ENCODE results near the gene PSRC1. TPM values are rescaled to one million over a fixed set of nuclear protein-coding genes. Genes with fewer than 3 reads are reported as not detected.
A peak's percentile ranks its signal among the peaks of the same experiment; 100 is the strongest.

Gene PSRC1
- total and polyA plus RNA-seq, 12 donors = 0.34 to 2.9 (median 0.73) TPM

DNA sequence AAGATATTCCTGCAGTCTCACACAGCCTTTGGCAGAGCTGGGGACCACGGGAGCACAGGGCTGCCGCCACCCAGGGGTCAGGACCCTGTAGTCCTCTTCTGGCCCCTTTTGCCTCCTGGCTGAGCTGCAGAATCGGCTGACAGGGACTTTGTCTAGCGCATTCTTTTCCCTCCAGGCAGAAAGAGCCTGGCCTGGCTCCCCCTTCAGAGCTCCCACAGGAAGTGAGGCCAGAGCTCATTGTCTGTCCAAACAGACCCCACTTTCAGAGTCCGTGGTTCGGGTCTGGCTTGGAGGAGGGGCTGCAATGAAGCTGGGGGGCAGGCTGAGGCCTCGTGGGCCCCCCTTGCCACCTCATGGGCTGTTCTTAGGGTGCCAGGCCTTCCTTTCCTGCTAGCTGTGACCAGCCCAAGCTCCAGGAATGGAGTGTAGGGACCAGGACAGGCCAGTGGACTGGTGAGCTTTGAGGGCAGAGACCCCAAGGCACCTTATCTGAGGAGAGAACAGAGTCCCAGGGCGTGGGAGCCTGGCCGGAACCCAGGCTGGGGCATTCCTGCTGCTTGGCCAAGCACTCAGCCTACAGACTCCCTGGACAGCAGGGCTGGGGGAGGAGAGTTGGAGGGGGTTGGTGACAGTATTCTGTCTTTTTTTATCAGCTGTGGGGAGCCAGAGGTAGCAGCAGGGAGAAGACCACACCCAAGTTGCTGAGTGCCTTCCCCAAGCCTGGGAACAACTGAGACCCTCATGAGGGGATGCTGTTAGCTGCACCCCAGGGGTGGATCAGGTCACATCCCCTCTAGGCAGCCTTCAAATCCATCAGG, 28.9 kb downstream of the PSRC1 start:
- intact Hi-C loops (cut with DNase I) = no loop called here
- TF ChIP-seq, protein P1, sequence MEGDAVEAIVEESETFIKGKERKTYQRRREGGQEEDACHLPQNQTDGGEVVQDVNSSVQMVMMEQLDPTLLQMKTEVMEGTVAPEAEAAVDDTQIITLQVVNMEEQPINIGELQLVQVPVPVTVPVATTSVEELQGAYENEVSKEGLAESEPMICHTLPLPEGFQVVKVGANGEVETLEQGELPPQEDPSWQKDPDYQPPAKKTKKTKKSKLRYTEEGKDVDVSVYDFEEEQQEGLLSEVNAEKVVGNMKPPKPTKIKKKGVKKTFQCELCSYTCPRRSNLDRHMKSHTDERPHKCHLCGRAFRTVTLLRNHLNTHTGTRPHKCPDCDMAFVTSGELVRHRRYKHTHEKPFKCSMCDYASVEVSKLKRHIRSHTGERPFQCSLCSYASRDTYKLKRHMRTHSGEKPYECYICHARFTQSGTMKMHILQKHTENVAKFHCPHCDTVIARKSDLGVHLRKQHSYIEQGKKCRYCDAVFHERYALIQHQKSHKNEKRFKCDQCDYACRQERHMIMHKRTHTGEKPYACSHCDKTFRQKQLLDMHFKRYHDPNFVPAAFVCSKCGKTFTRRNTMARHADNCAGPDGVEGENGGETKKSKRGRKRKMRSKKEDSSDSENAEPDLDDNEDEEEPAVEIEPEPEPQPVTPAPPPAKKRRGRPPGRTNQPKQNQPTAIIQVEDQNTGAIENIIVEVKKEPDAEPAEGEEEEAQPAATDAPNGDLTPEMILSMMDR (IDR thresholded peaks at IDR 0.05) = no peak
- H3K4me3 ChIP-seq = no peak overlapping the region
- no peaks in the 10 kb centered on the region for H3K9me3 ChIP-seq
- peak overlapping the region in 9 of 10 donors; percentile 49 to 79 (median 70) for H3K27ac ChIP-seq
- H3K36me3 ChIP-seq = peaks cover 0 to 3% (median 0%) of the 10 kb centered on the region in 9 donors
- ATAC-seq = peak; percentile 2 to 57 (median 24)
- H3K4me1 ChIP-seq = peaks cover 10 to 33% (median 21%) of the 10 kb centered on the region in 9 donors
- 35 to 47% methylated on average over 9 of the region's 9 CpGs for WGBS, 2 donors
- DNase-seq = no peak
- H3K27me3 ChIP-seq = peaks cover 0 to 16% (median 0%) of the 10 kb centered on the region in 7 donors

DNA sequence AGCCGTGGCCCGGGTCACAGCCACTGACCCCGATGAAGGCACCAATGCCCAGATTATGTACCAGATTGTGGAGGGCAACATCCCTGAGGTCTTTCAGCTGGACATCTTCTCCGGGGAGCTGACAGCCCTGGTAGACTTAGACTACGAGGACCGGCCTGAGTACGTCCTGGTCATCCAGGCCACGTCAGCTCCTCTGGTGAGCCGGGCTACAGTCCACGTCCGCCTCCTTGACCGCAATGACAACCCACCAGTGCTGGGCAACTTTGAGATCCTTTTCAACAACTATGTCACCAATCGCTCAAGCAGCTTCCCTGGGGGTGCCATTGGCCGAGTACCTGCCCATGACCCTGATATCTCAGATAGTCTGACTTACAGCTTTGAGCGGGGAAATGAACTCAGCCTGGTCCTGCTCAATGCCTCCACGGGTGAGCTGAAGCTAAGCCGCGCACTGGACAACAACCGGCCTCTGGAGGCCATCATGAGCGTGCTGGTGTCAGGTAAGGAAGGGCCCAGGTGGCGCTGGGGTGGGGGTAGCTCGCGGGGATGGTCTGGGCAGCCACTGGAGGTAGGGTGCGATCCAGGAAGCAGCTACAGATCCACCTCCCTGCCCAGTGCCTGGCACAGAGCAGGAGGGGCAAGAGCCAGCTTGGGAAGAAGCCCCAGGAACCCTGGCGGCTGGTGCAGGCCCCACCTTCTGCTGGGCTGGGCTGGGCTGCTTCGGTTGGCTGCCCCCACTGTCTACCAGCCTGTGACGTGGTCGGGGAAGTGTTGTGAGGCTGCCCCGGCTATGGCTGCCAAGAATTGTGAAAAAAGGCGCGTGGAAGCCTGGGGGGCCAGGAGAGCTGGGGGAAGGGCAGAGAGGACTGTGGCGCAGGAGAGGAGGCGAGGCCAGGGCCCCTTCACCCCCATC, 29.8 kb downstream of the PSRC1 start:
- peaks cover 0 to 24% (median 4%) of the 10 kb centered on the region in 7 donors for H3K27me3 ChIP-seq
- H3K36me3 ChIP-seq = no peaks in the 10 kb centered on the region
- H3K4me1 ChIP-seq = peaks cover 10 to 39% (median 24%) of the 10 kb centered on the region in 9 donors
- H3K9me3 ChIP-seq = no peaks in the 10 kb centered on the region
- ATAC-seq = peak; percentile 15 to 42 (median 24)
- WGBS, 2 donors = 85 to 87% methylated on average over 33 of the region's 33 CpGs
- DNase-seq = no peak
- TF ChIP-seq, protein P1 (IDR thresholded peaks at IDR 0.05) = no peak
- peak overlapping the region in 9 of 10 donors; percentile 49 to 79 (median 70) for H3K27ac ChIP-seq
- intact Hi-C loops (cut with DNase I) = no loop called here
- H3K4me3 ChIP-seq = no peak overlapping the region

DNA sequence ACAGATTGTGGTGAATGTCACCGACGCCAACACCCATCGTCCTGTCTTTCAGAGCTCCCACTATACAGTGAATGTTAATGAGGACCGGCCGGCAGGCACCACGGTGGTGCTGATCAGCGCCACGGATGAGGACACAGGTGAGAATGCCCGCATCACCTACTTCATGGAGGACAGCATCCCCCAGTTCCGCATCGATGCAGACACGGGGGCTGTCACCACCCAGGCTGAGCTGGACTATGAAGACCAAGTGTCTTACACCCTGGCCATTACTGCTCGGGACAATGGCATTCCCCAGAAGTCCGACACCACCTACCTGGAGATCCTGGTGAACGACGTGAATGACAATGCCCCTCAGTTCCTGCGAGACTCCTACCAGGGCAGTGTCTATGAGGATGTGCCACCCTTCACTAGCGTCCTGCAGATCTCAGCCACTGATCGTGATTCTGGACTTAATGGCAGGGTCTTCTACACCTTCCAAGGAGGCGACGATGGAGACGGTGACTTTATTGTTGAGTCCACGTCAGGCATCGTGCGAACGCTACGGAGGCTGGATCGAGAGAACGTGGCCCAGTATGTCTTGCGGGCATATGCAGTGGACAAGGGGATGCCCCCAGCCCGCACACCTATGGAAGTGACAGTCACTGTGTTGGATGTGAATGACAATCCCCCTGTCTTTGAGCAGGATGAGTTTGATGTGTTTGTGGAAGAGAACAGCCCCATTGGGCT, 30.6 kb downstream of the PSRC1 start:
- H3K4me1 ChIP-seq = peaks cover 10 to 39% (median 24%) of the 10 kb centered on the region in 9 donors
- no peak for DNase-seq

More for the DNA sequence above, 30.6 kb downstream of the PSRC1 start:
- no peak for ATAC-seq
- WGBS, 2 donors = 97% methylated on average over 31 of the region's 31 CpGs
- Histone ChIP-seq H3K27me3 (peaks cover 0 to 27% (median 8%) of the 10 kb centered on the region in 7 donors), H3K27ac (no peak overlapping the region), H3K4me3 (no peak overlapping the region), H3K36me3 (no peaks in the 10 kb centered on the region), H3K9me3 (no peaks in the 10 kb centered on the region)
- intact Hi-C loops (cut with DNase I) = no loop called here
- TF ChIP-seq, protein P1 (IDR thresholded peaks at IDR 0.05) = no peak

Data from heart right ventricle (tissue), 16 donors.